ENCODE measurements around the gene WDR88.

DNA sequence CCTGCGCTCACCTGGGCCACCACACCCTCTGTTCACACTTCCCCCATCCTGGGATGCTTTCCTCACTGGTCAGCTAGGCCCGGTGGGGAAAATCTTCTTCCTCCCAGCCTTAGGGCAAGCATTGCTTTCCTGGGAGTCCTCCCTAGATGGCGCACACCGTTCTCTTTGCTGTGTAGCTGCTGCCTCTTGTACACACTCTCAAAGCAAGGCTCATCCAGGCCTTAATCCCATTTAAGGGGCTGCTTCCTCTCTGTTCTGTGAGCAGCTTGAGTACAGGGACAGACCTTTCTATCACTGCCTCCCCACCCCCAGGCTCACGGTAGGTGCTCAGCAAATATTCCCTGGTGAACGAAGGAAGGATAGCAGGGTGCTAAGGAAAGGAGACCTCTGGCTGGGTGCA is 82.7 kb downstream of the WDR88 start:
- TF ChIP-seq, protein P1, sequence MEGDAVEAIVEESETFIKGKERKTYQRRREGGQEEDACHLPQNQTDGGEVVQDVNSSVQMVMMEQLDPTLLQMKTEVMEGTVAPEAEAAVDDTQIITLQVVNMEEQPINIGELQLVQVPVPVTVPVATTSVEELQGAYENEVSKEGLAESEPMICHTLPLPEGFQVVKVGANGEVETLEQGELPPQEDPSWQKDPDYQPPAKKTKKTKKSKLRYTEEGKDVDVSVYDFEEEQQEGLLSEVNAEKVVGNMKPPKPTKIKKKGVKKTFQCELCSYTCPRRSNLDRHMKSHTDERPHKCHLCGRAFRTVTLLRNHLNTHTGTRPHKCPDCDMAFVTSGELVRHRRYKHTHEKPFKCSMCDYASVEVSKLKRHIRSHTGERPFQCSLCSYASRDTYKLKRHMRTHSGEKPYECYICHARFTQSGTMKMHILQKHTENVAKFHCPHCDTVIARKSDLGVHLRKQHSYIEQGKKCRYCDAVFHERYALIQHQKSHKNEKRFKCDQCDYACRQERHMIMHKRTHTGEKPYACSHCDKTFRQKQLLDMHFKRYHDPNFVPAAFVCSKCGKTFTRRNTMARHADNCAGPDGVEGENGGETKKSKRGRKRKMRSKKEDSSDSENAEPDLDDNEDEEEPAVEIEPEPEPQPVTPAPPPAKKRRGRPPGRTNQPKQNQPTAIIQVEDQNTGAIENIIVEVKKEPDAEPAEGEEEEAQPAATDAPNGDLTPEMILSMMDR (IDR thresholded peaks at IDR 0.05) = no peak
- TF ChIP-seq POLR2A (IDR thresholded peaks at IDR 0.05) = no peak

Measured in body of pancreas (tissue), 4 donors.